HG03159 (cell line): ENCODE data around the gene NADK2.
"Not testable (repeated sequence)": the region's sequence is repeated elsewhere in the genome, so short reads cannot be mapped to it uniquely, and the experiment has no call there.

Experiments
- ATAC-seq: cut with Tn5 transposase; IDR thresholded peaks from one replicate; pipeline ENCODE4 v1.9.1; 2021; ENCODE audit warnings: mild to moderate bottlenecking, moderate library complexity; ENCODE audit not compliant: unreplicated experiment

Gene NADK2

GRCh38 chr5:36208786-36209185 is 32.9 kb downstream of the NADK2 start:
- no peak for ATAC-seq

- ATAC-seq: no peak
Observed at GRCh38 chr5:36206913-36207312, 34.8 kb downstream of the NADK2 start.

GRCh38 chr5:36205329-36205728 is 36.4 kb downstream of the NADK2 start:
- ATAC-seq: no peak

GRCh38 chr5:36202521-36202961 is 39.2 kb downstream of the NADK2 start:
- ATAC-seq: no peak

- ATAC-seq: no peak
Observed at GRCh38 chr5:36200513-36200912, 41.2 kb downstream of the NADK2 start.

DNA sequence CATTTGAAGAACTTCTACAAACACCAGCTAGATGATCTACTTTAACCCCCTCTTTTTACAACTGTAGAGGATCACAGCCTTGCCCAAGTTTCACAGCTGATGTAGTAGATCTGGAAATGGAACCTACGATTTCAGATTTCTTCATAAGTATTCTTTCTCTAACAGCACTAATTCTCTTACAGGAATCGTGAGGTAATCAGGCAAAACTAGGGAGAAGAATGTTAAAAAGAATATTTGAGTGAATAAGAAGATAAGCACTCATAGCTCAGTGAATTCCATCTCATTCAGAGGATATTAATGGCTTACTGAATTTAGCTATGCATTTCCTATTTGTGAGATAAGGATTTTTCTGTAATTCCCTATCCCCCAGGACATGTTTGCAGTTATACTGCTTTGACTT is 42.1 kb downstream of the NADK2 start:
- ATAC-seq: no peak

DNA sequence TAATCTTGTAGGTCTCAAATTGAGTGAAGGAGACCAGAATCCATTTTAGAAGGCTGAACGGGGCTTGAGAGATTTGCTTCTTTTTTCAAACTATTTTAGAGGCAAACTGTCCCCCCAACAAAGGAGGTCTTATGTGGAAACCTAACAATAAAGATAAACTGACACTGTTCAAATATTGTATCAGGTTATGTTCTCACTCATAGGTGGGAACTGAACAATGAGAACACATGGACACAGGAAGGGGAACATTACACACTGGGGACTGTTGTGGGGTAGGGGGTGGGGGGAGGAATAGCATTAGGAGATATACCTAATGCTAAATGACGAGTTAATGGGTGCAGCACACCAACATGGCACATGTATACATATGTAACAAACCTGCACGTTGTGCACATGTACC is 42.9 kb downstream of the NADK2 start:
- ATAC-seq: not testable (repeated sequence)

DNA sequence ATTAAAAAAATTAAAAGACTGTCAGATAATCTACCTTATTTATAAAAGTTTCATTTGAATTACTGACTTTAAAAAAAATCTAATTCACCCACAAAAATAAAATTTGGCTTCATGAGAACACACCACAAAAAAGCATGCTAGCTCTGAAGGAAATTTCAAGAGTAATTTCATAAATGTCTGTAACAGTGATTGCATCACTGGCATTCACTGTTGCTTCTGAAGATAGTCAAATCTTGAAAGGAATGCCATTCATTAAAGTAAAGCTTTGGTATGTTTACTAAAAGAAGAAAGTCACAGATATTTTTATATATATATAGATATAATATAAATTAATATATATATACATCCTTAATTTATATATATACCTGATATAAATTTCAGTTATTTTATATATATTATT is 43.4 kb downstream of the NADK2 start:
- ATAC-seq: no peak

DNA sequence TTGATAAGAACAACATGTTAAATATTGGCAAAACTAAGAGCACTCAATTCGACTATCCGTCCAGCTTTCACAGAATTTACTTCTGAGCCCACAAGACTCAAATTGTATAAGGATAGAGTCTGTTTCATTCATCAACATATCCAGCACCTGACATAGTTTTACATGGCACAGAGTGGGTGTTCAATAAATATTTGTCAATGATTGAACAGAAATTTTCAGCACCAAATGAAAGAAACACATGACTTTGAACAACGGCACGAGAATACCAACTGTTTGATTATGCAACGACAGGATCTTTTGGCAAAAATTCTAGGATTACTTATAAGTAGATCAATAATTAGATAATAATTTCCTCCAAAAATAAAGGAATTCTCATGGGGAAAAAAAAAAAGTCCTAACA is 48.0 kb downstream of the NADK2 start:
- no peak for ATAC-seq

- ATAC-seq: not testable (repeated sequence)
Observed at GRCh38 chr5:36184408-36184807, 57.3 kb downstream of the NADK2 start.

- ATAC-seq: no peak
Observed at GRCh38 chr5:36181774-36182173, 60.0 kb downstream of the NADK2 start.

GRCh38 chr5:36180556-36181350 is 61.0 kb downstream of the NADK2 start:
- ATAC-seq: no peak

- no peak for ATAC-seq
Observed at GRCh38 chr5:36179950-36180349, 61.8 kb downstream of the NADK2 start.

DNA sequence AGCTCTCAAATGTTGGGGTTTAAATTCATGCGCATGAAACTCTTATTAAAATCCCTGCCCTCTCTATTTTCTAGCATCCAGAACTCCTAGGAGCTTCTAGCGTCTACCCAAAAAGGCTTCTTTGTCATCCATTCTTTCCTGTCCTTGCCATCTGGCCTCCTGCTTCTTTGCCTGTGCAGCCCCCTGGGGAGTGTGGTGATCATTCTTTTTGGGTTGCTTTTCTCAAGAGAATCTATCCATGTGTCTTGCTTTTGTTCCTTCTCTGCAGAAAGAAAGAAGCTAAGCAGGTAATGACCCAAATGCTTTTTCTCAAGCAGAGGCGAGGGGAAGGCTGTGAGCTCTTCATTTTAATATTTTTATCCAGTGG is 63.2 kb downstream of the NADK2 start:
- ATAC-seq: no peak

DNA sequence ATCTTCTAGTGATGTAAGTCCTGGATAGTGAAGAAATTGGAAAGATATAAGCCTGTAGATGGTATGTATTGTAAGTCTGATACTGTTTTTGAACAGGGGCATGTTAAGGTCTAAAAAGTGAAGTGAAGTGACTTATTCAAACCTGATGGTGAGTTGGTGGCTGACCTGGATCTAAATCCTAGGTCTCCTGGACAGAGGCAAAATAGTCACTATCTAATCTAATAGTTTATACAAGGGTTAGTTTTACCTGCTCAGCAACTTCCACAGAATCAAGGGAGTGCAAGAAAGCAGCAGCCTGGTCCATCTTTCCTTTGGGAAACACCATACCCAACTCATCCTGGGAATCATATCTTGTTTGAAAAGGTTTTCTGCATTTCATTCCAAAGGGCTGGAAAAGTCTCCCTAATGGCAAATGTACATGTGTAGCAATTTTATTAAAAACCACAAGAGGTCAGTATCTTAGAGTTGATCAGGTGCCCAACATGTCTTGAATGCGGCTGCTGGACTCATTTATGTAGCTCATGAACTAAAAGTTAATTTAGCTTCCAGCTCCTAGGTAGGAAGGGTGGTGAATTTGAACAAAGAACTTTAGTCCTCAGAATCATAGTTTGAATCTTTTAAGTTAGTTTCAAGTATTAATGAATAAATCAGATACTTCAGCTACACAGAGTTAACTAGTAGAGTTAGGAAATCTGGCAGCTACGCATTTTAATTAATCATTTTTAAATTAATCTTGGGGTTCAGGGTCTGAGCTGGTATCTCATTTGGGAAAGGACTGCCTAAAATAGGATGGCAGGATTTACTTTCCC is 63.8 kb downstream of the NADK2 start:
- ATAC-seq: no peak

DNA sequence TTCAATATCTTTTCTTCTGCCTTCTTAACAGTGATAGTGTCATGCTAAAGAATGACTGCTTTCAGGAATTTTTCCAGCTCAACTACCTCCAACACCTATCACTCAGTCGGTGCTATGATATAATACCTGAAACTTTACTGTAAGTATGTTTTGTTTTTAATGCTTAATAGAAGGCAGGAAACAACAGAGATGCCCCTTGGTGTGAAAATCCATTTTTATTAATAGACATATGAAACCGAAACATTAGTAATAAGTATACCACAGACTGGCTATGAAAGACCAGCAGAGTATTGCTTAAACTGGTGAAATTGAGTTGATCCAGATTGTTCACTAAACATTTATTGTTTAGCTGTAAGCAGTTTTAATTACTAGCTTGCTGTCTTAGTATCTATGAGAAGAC is 64.6 kb downstream of the NADK2 start:
- peak; percentile 98 for ATAC-seq

DNA sequence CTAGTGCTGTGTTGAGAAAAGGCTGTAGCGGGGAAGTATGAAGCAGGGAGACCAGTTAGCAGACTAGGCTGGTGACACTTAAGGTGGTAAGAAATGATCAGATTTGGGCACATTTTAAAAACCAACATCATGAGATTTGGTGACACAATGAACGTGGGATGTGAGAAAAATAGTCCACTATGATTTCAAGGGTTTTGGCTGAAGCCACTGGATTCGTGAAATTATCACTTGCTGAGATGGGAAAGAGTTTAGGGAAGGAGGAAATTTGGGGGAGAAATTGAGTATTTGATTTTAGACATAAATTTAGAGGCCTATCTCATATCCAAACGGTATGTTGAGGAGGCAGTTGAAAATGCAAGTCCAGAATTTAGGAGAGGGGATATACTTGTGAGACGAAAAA is 66.7 kb downstream of the NADK2 start:
- no peak for ATAC-seq

- ATAC-seq: no peak
Observed at GRCh38 chr5:36174119-36174518, 67.6 kb downstream of the NADK2 start.

DNA sequence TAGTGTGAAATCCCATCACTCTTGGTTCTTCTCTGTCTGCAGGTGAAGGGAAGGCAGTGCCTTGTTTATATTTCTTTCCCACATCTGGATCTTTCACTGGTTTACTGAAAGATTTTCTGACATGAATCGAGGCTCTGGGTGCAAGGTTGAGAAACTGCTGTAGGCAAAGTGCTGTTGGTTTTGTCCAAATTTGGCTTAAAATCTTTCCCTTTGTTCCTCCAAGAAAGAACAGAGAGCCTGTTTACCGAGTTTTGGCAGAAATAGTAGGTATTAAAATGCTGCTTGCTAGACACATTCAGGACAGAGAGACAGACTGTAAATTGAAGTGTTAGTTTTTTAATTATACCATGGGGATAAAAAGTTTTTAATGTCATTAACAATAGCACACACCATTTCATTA is 68.3 kb downstream of the NADK2 start:
- no peak for ATAC-seq

DNA sequence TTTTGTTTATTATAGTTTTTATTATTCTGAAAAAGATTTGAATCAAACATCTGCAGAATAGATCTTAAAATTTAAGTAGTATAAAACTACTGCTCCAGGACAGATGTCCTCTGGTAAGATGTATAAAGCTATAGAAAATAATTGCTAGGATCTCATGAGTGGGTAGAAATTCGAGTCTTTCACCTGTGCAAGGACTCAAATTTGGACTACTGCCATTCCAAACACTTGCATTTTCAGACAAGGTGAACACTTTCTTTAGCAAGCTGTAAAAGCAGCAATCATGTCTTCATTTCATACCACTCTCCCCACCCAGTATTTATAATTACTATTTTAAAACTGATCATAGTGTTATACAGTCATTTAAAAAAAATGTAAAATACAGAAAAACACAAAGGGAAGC is 69.1 kb downstream of the NADK2 start:
- ATAC-seq: no peak

DNA sequence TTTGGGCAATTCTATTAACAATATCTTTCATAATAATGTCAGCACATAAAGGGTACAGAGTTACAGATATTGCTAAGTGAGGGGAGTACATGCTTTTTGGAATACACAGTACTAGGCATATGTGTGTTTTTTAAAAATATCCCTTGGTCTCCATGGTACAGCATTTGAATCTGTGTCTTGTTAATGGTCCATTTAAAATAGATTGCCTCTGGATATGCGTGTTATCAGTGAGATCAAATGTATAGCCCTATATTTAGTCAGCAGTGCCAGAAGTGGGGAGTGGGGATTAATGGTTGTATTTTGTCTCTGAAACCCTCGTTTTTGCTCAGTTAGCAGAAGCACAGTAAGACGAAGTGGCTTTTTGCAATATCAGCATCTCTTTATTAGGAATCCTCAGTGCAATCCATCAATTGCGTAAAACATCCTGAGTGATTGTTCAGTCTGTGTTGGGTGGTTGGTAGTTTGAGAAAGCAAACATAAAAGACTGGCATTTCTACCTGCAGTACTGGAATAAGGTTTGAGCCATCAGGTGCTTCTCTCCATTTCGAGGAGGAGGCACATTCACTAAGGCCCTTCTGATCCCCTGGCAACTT is 70.8 kb downstream of the NADK2 start:
- ATAC-seq: no peak

DNA sequence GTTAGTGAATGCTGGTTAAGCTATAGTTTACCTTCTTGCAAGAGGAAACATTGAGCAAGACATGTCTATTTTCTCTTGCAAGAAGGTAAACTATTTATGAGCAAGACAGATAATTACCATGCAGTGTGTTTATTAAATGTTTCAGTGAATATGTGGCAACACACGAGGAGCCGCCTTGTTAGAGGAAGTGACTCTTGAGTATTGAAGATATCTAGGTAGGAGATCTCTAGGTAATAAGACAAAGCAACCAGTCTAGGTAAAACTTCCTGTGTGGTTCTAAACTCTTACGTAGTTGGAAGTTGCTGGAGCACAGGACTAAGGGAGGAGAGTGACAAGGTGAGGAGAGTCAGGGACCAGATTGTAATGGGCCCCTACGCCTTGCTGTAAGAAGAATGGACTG is 73.0 kb downstream of the NADK2 start:
- ATAC-seq: no peak
